Left hindlimb (tissue), 1 donor: ENCODE data around the gene C3AR1.
"Not testable (repeated sequence)": the region's sequence is repeated elsewhere in the genome, so short reads cannot be mapped to it uniquely, and the experiment has no call there.

Experiments used
- DNase-seq: peaks from one replicate; pipeline ENCODE4 v3.0.0-alpha.2; 2018

Gene C3AR1

DNA sequence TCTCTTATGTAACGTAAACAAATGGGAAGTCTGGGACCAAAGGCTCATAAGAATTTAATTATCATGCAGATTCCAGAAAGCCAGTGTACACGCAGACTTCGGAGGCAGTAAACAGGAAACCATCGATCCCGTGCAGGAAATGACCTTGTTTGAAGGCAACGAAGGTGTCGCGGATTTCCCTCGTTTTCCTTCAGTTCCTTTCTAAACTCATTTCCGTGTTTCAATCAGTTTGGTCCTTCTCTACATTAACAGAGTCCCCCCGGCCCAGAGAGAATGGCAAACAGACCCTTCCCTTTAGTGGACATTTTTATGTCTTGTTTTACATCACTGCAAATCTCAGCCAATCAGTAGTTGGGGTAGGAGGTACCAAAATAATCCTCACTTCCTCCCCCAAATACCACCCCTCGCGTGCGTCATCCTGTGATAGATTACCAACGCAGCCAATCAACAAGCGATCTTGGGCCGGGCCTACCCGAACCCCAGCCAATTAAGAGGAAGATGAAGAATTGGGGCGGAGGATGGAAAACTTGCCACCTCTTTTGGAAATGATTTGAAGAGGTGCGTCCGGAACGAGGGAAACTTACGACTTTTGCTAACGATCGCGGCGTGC, 39.8 kb downstream of the C3AR1 start:
- peak; percentile 99 for DNase-seq

DNA sequence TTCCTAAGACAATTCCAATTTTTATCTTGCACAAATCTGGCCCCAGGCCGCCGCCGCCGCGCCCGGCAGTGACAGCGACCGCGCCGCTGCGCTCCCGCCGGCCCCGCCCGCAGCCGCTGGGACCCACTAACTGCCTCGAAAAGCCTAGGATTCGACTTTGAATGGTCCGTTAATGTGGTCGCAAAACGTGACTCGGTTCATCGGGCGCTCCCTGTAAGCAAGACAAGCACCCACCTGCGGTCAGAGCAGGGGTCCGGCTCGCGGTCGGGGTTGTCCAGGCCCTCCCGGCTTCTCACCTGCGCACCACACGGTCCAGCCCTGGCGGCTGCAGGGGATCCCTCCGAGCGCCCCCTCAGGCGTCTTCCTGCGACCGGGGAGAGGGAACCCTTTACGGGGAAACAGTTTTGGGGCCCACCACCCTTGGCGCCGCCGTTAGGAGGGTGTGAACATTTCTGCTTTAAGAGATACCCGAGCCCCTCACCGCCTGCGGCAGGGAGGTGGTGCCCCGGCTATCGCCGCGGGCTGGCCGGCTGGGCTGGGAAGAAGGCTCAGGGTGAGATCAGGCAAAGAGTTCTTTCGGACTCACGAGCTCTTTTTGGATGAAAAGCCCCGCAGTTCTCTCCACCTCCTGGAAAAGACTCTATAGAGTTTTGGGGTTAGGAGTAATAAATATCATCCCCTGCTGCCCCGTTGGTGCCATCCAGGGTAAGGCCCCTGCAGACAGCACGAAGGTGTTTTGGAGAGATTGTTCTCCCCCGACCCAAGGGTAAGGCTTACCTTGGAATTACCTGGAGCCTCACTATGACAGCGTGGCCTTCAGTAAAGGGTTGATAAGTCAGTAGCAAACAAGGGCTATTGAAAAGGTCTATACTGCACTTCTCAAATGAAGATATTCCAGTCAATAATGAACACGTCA, 47.2 kb downstream of the C3AR1 start:
- peak; percentile 62 for DNase-seq

DNA sequence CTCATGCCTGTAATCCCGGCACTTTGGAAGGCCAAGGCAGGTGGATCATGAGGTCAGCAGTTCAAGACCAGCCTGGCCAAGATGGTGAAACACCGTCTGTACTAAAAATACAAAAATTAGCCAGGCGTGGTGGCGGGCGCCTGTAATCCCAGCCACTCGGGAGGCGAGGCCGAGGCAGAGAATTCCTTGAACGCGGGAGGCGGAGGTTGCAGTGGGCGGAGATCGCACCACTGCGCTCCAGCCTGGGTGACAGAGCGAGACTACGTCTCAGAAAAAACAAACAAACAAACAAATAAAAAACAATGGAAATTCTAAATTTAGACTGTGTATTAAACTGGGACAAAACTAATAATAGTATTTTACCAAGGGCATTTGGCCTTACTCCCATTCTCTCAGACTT, 47.9 kb downstream of the C3AR1 start:
- DNase-seq, result not testable (repeated sequence)

DNA sequence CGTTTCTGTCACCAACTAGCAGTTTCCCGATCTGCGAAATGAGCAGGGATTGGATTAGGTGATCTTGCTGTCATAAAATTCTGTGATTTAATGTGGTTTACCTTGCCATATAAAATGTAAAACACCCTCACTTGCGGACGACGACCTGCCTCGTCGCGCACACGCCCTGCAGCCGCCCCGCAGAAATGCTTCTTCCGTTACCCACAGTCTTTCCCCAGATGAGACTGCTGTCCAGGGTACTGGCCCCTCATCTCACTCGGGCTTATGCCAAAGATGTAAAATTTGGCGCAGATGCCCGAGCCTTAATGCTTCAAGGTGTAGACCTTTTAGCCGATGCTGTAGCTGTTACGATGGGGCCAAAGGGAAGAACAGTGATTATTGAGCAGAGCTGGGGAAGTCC, 51.3 kb downstream of the C3AR1 start:
- no peak for DNase-seq

DNA sequence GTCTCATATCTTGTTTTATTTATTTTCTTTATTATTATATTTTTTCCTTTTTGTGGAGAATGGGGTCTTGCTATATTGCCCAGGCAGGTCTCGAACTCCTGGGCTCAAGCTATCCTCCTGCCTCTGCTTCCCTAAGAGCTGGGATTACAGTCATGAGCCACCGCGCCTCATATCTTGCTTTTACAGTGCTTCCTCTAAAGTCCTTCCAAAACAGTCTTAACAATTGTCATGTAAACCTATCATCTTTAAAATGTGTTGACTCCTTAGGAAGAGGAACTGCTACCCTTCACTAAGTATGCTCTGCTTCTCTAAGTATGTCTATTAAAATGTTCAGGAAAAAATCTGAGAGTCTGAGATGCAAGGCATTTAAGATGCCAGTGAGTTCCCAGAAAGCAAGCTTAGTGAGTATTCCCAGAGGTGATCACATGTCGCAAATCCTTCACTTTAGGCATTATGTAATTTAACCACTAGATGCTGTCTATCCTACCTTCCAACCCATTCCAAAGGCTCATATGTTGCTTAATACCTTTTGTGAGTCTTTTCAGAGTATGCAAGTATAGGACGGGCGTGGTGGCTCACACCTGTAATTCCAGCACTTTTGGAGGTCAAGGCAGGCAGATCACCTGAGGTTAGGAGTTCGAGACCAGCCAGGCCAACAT, 53.4 kb downstream of the C3AR1 start:
- no peak for DNase-seq

DNA sequence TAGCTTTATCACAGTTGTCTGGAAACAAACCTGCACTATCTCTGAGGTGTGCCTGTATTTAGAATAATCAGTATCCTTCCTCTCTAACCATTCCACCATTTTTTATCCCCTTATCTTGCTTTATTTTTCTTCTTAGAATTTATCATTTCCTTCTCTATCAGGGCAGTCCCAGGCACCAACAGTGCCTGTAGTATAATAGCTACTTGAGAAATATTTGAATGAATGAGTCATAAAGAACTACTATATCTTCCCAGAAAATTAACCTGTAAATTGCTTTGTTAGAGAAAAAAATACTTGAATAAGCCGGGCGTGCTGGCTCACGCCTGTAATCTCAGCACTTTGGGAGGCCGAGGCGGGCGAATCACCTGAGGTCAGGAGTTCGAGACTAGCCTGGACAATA, 54.8 kb downstream of the C3AR1 start:
- DNase-seq, result no peak
